Measurements from ENCODE around the gene ADSL.
"Not testable (repeated sequence)": the region's sequence is repeated elsewhere in the genome, so short reads cannot be mapped to it uniquely, and the experiment has no call there.

The ADSL gene

GRCh38 chr22:40368836-40369235 is 22.5 kb downstream of the ADSL start:
- H3K27ac ChIP-seq: peak overlapping the region; percentile 25
- TF ChIP-seq ZFX (IDR thresholded peaks at IDR 0.05) (no peak), CTCF (conservative IDR thresholded peaks at IDR 0.05) (no peak)

GRCh38 chr22:40374567-40374966 is 28.3 kb downstream of the ADSL start:
- no peak overlapping the region for H3K27ac ChIP-seq
- TF ChIP-seq CTCF (conservative IDR thresholded peaks at IDR 0.05) (no peak), ZFX (IDR thresholded peaks at IDR 0.05) (no peak)

- TF ChIP-seq ZFX (IDR thresholded peaks at IDR 0.05): no peak
- no peak for TF ChIP-seq CTCF (conservative IDR thresholded peaks at IDR 0.05)
- H3K27ac ChIP-seq: no peak overlapping the region
Observed at GRCh38 chr22:40376149-40376548, 29.8 kb downstream of the ADSL start.

- H3K27ac ChIP-seq: no peak overlapping the region
- no peak for TF ChIP-seq ZFX (IDR thresholded peaks at IDR 0.05)
- TF ChIP-seq CTCF (conservative IDR thresholded peaks at IDR 0.05): no peak
Observed at GRCh38 chr22:40377931-40378330, 31.6 kb downstream of the ADSL start.

- H3K27ac ChIP-seq: not testable (repeated sequence)
Observed at GRCh38 chr22:40378448-40378847, 32.1 kb downstream of the ADSL start.

- no peak overlapping the region for H3K27ac ChIP-seq
- no peak for TF ChIP-seq CTCF (conservative IDR thresholded peaks at IDR 0.05)
- no peak for TF ChIP-seq ZFX (IDR thresholded peaks at IDR 0.05)
Observed at GRCh38 chr22:40381461-40381860, 35.2 kb downstream of the ADSL start.

- no peak overlapping the region for H3K27ac ChIP-seq
- TF ChIP-seq CTCF (conservative IDR thresholded peaks at IDR 0.05): no peak
- no peak for TF ChIP-seq ZFX (IDR thresholded peaks at IDR 0.05)
Observed at GRCh38 chr22:40383905-40384304, 37.6 kb downstream of the ADSL start.

- H3K27ac ChIP-seq: no peak overlapping the region
- TF ChIP-seq CTCF (conservative IDR thresholded peaks at IDR 0.05) (no peak), ZFX (IDR thresholded peaks at IDR 0.05) (no peak)
Observed at GRCh38 chr22:40385036-40385782, 38.9 kb downstream of the ADSL start.

Data from C4-2B (cell line).